K562 (cell line): ENCODE measurements around the gene SET. TPM values are rescaled to one million over a fixed set of nuclear protein-coding genes. Genes with fewer than 3 reads are reported as not detected.

Source experiments
- BRF2 ChIP-seq: IDR thresholded peaks from 3 replicates; pipeline ENCODE4 v1.6.1; 2011; ENCODE audit warnings: borderline replicate concordance, mild to moderate bottlenecking; ENCODE audit not compliant: insufficient read length, insufficient read depth
- CBFA2T2 ChIP-seq: fragments of 450-650 bp; conservative IDR thresholded peaks from 2 replicates; pipeline ENCODE4 v1.6.1; 2017; ENCODE audit warnings: mild to moderate bottlenecking
- KDM2B ChIP-seq: fragments of 250-450 bp; sonication (Bioruptor Pico); IDR thresholded peaks from 2 replicates; pipeline ENCODE4 v1.8.0; 2021; ENCODE audit warnings: mild to moderate bottlenecking, moderate library complexity
- KDM4B ChIP-seq, 2 experiments: fragments of 450-650 bp in 1 of 2; sonication (generic) in 1 of 2; IDR thresholded peaks; 2 replicates each; pipeline ENCODE4 v1.6.1; 2016 to 2017; ENCODE audit warnings: borderline replicate concordance in 2 of 2, antibody characterized with exemption in 1 of 2, low read depth in 1 of 2, mild to moderate bottlenecking in 1 of 2
- MAZ ChIP-seq, 2 experiments: fragments of 450-650 bp in 1 of 2; sonication (generic) in 1 of 2; formaldehyde crosslinking; IDR thresholded peaks in 1 of 2; conservative IDR thresholded peaks in 1 of 2; 2 replicates each; pipeline versions ENCODE4 v1.4.0 to v1.5.0; 2020; ENCODE audit warnings: mild to moderate bottlenecking in 1 of 2, missing genetic modification reagents in 1 of 2
- NFE2L1 ChIP-seq: fragments of 450-650 bp; IDR thresholded peaks from 2 replicates; pipeline ENCODE4 v1.6.1; 2016; ENCODE audit warnings: missing genetic modification characterization, low read depth, mild to moderate bottlenecking, missing compliant biosample characterization, moderate library complexity, borderline replicate concordance
- PHB2 ChIP-seq: fragments of 450-650 bp; IDR thresholded peaks from 2 replicates; pipeline ENCODE4 v1.6.1; 2017; ENCODE audit warnings: low read depth
- SIX5 ChIP-seq, 2 experiments: IDR thresholded peaks; 2 replicates each; pipeline ENCODE4 v1.6.1; 2011; ENCODE audit warnings: low read length in 2 of 2, borderline replicate concordance in 1 of 2, low read depth in 1 of 2, mild to moderate bottlenecking in 1 of 2, moderate library complexity in 1 of 2; ENCODE audit not compliant: insufficient read depth in 1 of 2
- STAG1 ChIP-seq: sonication (generic); formaldehyde crosslinking; IDR thresholded peaks from 2 replicates; pipeline ENCODE4 v1.5.0; 2020; ENCODE audit warnings: missing genetic modification reagents, borderline replicate concordance
- TAF1 ChIP-seq: IDR thresholded peaks from 2 replicates; pipeline ENCODE4 v1.6.1; 2011; ENCODE audit warnings: mild to moderate bottlenecking, low read length, moderate library complexity; ENCODE audit not compliant: insufficient read depth, control insufficient read depth, severe bottlenecking; ENCODE audit errors: extremely low read depth
- YBX1 ChIP-seq: fragments of 450-650 bp; IDR thresholded peaks from 2 replicates; pipeline ENCODE4 v1.7.1; 2016; ENCODE audit warnings: mild to moderate bottlenecking
- ZBED1 ChIP-seq: IDR thresholded peaks from 2 replicates; pipeline ENCODE4 v1.6.1; 2014
- ZNF41 ChIP-seq: fragments of 250-450 bp; sonication (Bioruptor Pico); conservative IDR thresholded peaks from 2 replicates; pipeline ENCODE4 v1.4.0; 2020; ENCODE audit warnings: mild to moderate bottlenecking
- polyA plus RNA-seq, 8 experiments: library from polyadenylated mRNA; depleted of rRNA in 4 of 8; stranded (reverse) in 5 of 8; unstranded in 3 of 8; fragments of >200 nt; fragmentation: Nextera tagmentation in 2 of 8; fragmentation: Illumina TruSeq in 1 of 8; extraction: Ambion mirVana in 2 of 8; extraction: Trizol in 1 of 8; gene quantifications; 2 replicates each; pipeline versions ENCODE4 v1.2.1 to v1.2.3, GENCODE V29; 2011 to 2014; ENCODE audit warnings: inconsistent platforms in 1 of 8, missing spikeins in 1 of 8
- total RNA-seq, 7 experiments: library from RNA; depleted of rRNA in 6 of 7; stranded (reverse); fragments of >200 nt in 6 of 7; fragmentation: Illumina TruSeq in 2 of 7; extraction: Trizol in 2 of 7; gene quantifications; 2 replicates each; pipeline versions ENCODE4 v1.2.1 to v1.2.3, GENCODE V29; 2011 to 2021; ENCODE audit warnings: low replicate concordance in 1 of 7
- TF ChIP-seq, protein P1 (sequence below): fragments of 250-450 bp; sonication (Bioruptor Pico); IDR thresholded peaks from 2 replicates; pipeline ENCODE4 v1.8.0; 2022; ENCODE audit warnings: moderate library complexity, mild to moderate bottlenecking, inconsistent platforms
- TF ChIP-seq, protein P2 (sequence below), 2 experiments: fragments of 450-650 bp; IDR thresholded peaks; 2 replicates each; pipeline ENCODE4 v1.6.1; 2016
- TF ChIP-seq, protein P3 (sequence below): IDR thresholded peaks from 2 replicates; pipeline ENCODE4 v1.6.1; 2011; ENCODE audit warnings: borderline replicate concordance, low read depth, mild to moderate bottlenecking, moderate library complexity, low read length; ENCODE audit not compliant: insufficient read depth, poor library complexity, severe bottlenecking
- TF ChIP-seq, protein P4 (sequence below): fragments of 250-450 bp; sonication (Bioruptor Pico); IDR thresholded peaks from 2 replicates; pipeline ENCODE4 v1.5.0; 2021
- TF ChIP-seq, protein P5 (sequence below): sonication (generic); formaldehyde crosslinking; IDR thresholded peaks from 2 replicates; pipeline ENCODE4 v1.8.0; 2022; ENCODE audit warnings: missing genetic modification reagents, mild to moderate bottlenecking, borderline replicate concordance

Gene SET
- total and polyA plus RNA-seq, 9 of the 15 experiments (the other 6 are each of a cell fraction or from before 2014, with no cell fraction given): 404 to 1,447 (median 907) TPM

GRCh38 chr9:128702445-128702948, 13.5 kb downstream of the SET start, which contains the start of gene PKN3 (continued):
- TF ChIP-seq, protein P1, sequence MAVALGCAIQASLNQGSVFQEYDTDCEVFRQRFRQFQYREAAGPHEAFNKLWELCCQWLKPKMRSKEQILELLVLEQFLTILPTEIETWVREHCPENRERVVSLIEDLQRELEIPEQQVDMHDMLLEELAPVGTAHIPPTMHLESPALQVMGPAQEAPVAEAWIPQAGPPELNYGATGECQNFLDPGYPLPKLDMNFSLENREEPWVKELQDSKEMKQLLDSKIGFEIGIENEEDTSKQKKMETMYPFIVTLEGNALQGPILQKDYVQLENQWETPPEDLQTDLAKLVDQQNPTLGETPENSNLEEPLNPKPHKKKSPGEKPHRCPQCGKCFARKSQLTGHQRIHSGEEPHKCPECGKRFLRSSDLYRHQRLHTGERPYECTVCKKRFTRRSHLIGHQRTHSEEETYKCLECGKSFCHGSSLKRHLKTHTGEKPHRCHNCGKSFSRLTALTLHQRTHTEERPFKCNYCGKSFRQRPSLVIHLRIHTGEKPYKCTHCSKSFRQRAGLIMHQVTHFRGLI (CRISPR knock-in tag): no peak
- TF ChIP-seq BRF2: no peak
- peak; percentile 54 for TF ChIP-seq TAF1
- TF ChIP-seq, protein P2, sequence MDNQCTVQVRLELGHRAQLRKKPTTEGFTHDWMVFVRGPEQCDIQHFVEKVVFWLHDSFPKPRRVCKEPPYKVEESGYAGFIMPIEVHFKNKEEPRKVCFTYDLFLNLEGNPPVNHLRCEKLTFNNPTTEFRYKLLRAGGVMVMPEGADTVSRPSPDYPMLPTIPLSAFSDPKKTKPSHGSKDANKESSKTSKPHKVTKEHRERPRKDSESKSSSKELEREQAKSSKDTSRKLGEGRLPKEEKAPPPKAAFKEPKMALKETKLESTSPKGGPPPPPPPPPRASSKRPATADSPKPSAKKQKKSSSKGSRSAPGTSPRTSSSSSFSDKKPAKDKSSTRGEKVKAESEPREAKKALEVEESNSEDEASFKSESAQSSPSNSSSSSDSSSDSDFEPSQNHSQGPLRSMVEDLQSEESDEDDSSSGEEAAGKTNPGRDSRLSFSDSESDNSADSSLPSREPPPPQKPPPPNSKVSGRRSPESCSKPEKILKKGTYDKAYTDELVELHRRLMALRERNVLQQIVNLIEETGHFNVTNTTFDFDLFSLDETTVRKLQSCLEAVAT (IDR thresholded peaks at IDR 0.05): no peak
- no peak for TF ChIP-seq KDM4B (IDR thresholded peaks at IDR 0.05; ENCODE audit: borderline replicate concordance in 2 of 2, low read depth in 1 of 2)
- TF ChIP-seq, protein P3, sequence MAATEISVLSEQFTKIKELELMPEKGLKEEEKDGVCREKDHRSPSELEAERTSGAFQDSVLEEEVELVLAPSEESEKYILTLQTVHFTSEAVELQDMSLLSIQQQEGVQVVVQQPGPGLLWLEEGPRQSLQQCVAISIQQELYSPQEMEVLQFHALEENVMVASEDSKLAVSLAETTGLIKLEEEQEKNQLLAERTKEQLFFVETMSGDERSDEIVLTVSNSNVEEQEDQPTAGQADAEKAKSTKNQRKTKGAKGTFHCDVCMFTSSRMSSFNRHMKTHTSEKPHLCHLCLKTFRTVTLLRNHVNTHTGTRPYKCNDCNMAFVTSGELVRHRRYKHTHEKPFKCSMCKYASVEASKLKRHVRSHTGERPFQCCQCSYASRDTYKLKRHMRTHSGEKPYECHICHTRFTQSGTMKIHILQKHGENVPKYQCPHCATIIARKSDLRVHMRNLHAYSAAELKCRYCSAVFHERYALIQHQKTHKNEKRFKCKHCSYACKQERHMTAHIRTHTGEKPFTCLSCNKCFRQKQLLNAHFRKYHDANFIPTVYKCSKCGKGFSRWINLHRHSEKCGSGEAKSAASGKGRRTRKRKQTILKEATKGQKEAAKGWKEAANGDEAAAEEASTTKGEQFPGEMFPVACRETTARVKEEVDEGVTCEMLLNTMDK: peak; percentile 80
- TF ChIP-seq KDM2B: peak; percentile 4; the same call in 1 of the 2 replicates
- TF ChIP-seq CBFA2T2: no peak
- TF ChIP-seq, protein P4, sequence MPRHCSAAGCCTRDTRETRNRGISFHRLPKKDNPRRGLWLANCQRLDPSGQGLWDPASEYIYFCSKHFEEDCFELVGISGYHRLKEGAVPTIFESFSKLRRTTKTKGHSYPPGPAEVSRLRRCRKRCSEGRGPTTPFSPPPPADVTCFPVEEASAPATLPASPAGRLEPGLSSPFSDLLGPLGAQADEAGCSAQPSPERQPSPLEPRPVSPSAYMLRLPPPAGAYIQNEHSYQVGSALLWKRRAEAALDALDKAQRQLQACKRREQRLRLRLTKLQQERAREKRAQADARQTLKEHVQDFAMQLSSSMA (CRISPR knock-in tag): no peak
- no peak for TF ChIP-seq PHB2
- no peak for TF ChIP-seq ZNF41
- TF ChIP-seq, protein P5, sequence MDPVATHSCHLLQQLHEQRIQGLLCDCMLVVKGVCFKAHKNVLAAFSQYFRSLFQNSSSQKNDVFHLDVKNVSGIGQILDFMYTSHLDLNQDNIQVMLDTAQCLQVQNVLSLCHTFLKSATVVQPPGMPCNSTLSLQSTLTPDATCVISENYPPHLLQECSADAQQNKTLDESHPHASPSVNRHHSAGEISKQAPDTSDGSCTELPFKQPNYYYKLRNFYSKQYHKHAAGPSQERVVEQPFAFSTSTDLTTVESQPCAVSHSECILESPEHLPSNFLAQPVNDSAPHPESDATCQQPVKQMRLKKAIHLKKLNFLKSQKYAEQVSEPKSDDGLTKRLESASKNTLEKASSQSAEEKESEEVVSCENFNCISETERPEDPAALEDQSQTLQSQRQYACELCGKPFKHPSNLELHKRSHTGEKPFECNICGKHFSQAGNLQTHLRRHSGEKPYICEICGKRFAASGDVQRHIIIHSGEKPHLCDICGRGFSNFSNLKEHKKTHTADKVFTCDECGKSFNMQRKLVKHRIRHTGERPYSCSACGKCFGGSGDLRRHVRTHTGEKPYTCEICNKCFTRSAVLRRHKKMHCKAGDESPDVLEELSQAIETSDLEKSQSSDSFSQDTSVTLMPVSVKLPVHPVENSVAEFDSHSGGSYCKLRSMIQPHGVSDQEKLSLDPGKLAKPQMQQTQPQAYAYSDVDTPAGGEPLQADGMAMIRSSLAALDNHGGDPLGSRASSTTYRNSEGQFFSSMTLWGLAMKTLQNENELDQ: no peak
- no peak; the same call in 1 of the 2 replicates for TF ChIP-seq STAG1 (CRISPR knock-in tag)
- TF ChIP-seq SIX5 (IDR thresholded peaks at IDR 0.05; ENCODE audit: borderline replicate concordance in 1 of 2, insufficient read depth in 1 of 2, low read depth in 1 of 2, low read length in 2 of 2): no peak
- TF ChIP-seq ZBED1: no peak
- no peak for TF ChIP-seq YBX1
- TF ChIP-seq MAZ (CRISPR knock-in tag; conservative IDR thresholded peaks at IDR 0.05 in 1 of 2, IDR thresholded peaks at IDR 0.05 in 1 of 2): peak; percentile 73 to 82
- no peak for TF ChIP-seq NFE2L1 (tag)
